ENCODE data around the gene DEFB114. TPM values are rescaled to one million over a fixed set of nuclear protein-coding genes. Genes with fewer than 3 reads are reported as not detected.

DEFB114 gene
- total RNA-seq, 1 donor from 2014 or later: not detected

GRCh38 chr6:49986551-49986950 is 22.6 kb upstream of the DEFB114 start:
- Histone ChIP-seq H3K4me3 (no peak overlapping the region), H3K4me1 (no peaks in the 10 kb centered on the region), H3K36me3 (no peaks in the 10 kb centered on the region), H3K27me3 (ENCODE audit: low read depth) (no peaks in the 10 kb centered on the region), H3K9me3 (replicated peaks) (no peaks in the 10 kb centered on the region), H3K27ac (replicated peaks) (no peak overlapping the region)
- no peak for DNase-seq
- no peak for TF ChIP-seq CTCF (IDR thresholded peaks at IDR 0.05; ENCODE audit: borderline replicate concordance)
- intact Hi-C loops (cut with micrococcal nuclease): no loop called here

- intact Hi-C loops (cut with micrococcal nuclease): no loop called here
- Histone ChIP-seq H3K9me3 (replicated peaks) (no peaks in the 10 kb centered on the region), H3K36me3 (no peaks in the 10 kb centered on the region), H3K4me1 (no peaks in the 10 kb centered on the region), H3K27ac (replicated peaks) (no peak overlapping the region), H3K4me3 (no peak overlapping the region), H3K27me3 (ENCODE audit: low read depth) (no peaks in the 10 kb centered on the region)
- no peak for TF ChIP-seq CTCF (IDR thresholded peaks at IDR 0.05; ENCODE audit: borderline replicate concordance)
- DNase-seq: no peak
Observed at GRCh38 chr6:49982046-49982445, 18.1 kb upstream of the DEFB114 start.

- Histone ChIP-seq H3K9me3 (replicated peaks) (no peaks in the 10 kb centered on the region), H3K36me3 (no peaks in the 10 kb centered on the region), H3K27ac (replicated peaks) (no peak overlapping the region), H3K4me1 (no peaks in the 10 kb centered on the region), H3K4me3 (no peak overlapping the region), H3K27me3 (ENCODE audit: low read depth) (no peaks in the 10 kb centered on the region)
- intact Hi-C loops (cut with micrococcal nuclease): no loop called here
- TF ChIP-seq CTCF (IDR thresholded peaks at IDR 0.05; ENCODE audit: borderline replicate concordance): no peak
- no peak for DNase-seq
Observed at GRCh38 chr6:49980898-49981297, 16.9 kb upstream of the DEFB114 start.

GRCh38 chr6:49979584-49979983 is 15.6 kb upstream of the DEFB114 start:
- Histone ChIP-seq H3K27me3 (ENCODE audit: low read depth) (no peaks in the 10 kb centered on the region), H3K4me3 (no peak overlapping the region), H3K27ac (replicated peaks) (no peak overlapping the region), H3K36me3 (no peaks in the 10 kb centered on the region), H3K9me3 (replicated peaks) (no peaks in the 10 kb centered on the region), H3K4me1 (no peaks in the 10 kb centered on the region)
- TF ChIP-seq CTCF (IDR thresholded peaks at IDR 0.05; ENCODE audit: borderline replicate concordance): no peak
- intact Hi-C loops (cut with micrococcal nuclease): no loop called here
- DNase-seq: no peak

- Histone ChIP-seq H3K36me3 (no peaks in the 10 kb centered on the region), H3K4me1 (no peaks in the 10 kb centered on the region), H3K27ac (replicated peaks) (no peak overlapping the region), H3K27me3 (ENCODE audit: low read depth) (no peaks in the 10 kb centered on the region), H3K9me3 (replicated peaks) (no peaks in the 10 kb centered on the region), H3K4me3 (no peak overlapping the region)
- intact Hi-C loops (cut with micrococcal nuclease): no loop called here
- DNase-seq: no peak
- no peak for TF ChIP-seq CTCF (IDR thresholded peaks at IDR 0.05; ENCODE audit: borderline replicate concordance)
Observed at GRCh38 chr6:49978332-49979226, 14.6 kb upstream of the DEFB114 start.
